IMR-90 (cell line): ENCODE results near the gene FUT6. TPM values are rescaled to one million over a fixed set of nuclear protein-coding genes. Genes with fewer than 3 reads are reported as not detected.
A peak's percentile ranks its signal among the peaks of the same experiment; 100 is the strongest.

Experiments used
- ATAC-seq: fragments of 200-7000 bp; cut with Tn5 transposase; 2 replicates; pipeline ENCODE4 v1.9.1; 2020; ENCODE audit warnings: low read depth, mild to moderate bottlenecking, moderate library complexity
- BruUV-seq: library from RNA; stranded (reverse); fragments of 400-500 nt; replicated peaks from 2 replicates; lab custom pipeline; 2021; lab: Mats Ljungman, UMichigan
- CTCF ChIA-PET: fragments of 300-600 bp; formaldehyde crosslinking; extraction: SDS; loops from one replicate; lab custom pipeline; 2021; ENCODE audit warnings: antibody characterized with exemption; lab: Yijun Ruan, JAX
- POLR2A ChIA-PET: fragments of 300-600 bp; sonication (Branson Sonifier 250); formaldehyde crosslinking; loops from one replicate; lab custom pipeline; 2022; ENCODE audit warnings: antibody characterized with exemption; ENCODE audit not compliant: unreplicated experiment; lab: Charles Lee
- DNase-seq: peaks from one replicate; pipeline ENCODE4 v3.0.0; 2013
- H2AFZ ChIP-seq: replicated peaks from 2 replicates; pipeline ENCODE3; 2013; ENCODE audit warnings: low read length, mild to moderate bottlenecking; ENCODE audit not compliant: poor library complexity
- H2AK5ac ChIP-seq: 2 replicates; pipeline ENCODE4 v1.6.1; 2013; ENCODE audit warnings: low read depth, low read length, inconsistent platforms
- H2AK9ac ChIP-seq: replicated peaks from 2 replicates; pipeline ENCODE3; 2013; ENCODE audit warnings: mild to moderate bottlenecking, low read depth, low read length, moderate library complexity; ENCODE audit not compliant: poor library complexity
- H2BK120ac ChIP-seq: 2 replicates; pipeline ENCODE4 v1.6.1; 2013; ENCODE audit warnings: low read depth, low read length, inconsistent platforms
- H2BK15ac ChIP-seq: 3 replicates; pipeline ENCODE4 v1.6.1; 2013; ENCODE audit warnings: low read depth, low read length, inconsistent platforms
- H2BK20ac ChIP-seq: 2 replicates; pipeline ENCODE4 v1.6.1; 2013; ENCODE audit warnings: low read depth, mild to moderate bottlenecking, inconsistent platforms, low read length, moderate library complexity
- H2BK5ac ChIP-seq: 2 replicates; pipeline ENCODE4 v1.6.1; 2013; ENCODE audit warnings: mild to moderate bottlenecking, low read depth, low read length, inconsistent platforms; ENCODE audit not compliant: poor library complexity, severe bottlenecking
- H3K14ac ChIP-seq: replicated peaks from 2 replicates; pipeline ENCODE4 v1.6.1; 2013; ENCODE audit warnings: low read depth, low read length, inconsistent platforms
- H3K18ac ChIP-seq: 2 replicates; pipeline ENCODE4 v1.6.1; 2013; ENCODE audit warnings: low read depth, low read length, control low read depth
- H3K23ac ChIP-seq: 2 replicates; pipeline ENCODE4 v1.6.1; 2013; ENCODE audit warnings: low read depth, low read length, inconsistent platforms
- H3K27ac ChIP-seq: 2 replicates; pipeline ENCODE4 v1.5.1; 2013; ENCODE audit warnings: mild to moderate bottlenecking, control low read depth, low read length; ENCODE audit not compliant: insufficient read depth
- H3K27me3 ChIP-seq: 2 replicates; pipeline ENCODE4 v1.6.1; 2013; ENCODE audit warnings: low read length; ENCODE audit not compliant: control insufficient read depth, insufficient read depth
- H3K36me3 ChIP-seq: 2 replicates; pipeline ENCODE4 v1.6.1; 2013; ENCODE audit warnings: low read length, mixed read lengths; ENCODE audit not compliant: control insufficient read depth, insufficient read depth
- H3K4ac ChIP-seq: 2 replicates; pipeline ENCODE4 v1.6.1; 2013; ENCODE audit warnings: low read depth, low read length, inconsistent platforms
- H3K4me1 ChIP-seq: 2 replicates; pipeline ENCODE4 v1.6.1; 2013; ENCODE audit warnings: low read length, mixed read lengths; ENCODE audit not compliant: control insufficient read depth, insufficient read depth
- H3K4me2 ChIP-seq: 2 replicates; pipeline ENCODE4 v1.6.1; 2013; ENCODE audit warnings: low read depth, mild to moderate bottlenecking, control low read depth, low read length, moderate library complexity
- H3K4me3 ChIP-seq: 2 replicates; pipeline ENCODE4 v1.5.1; 2013; ENCODE audit warnings: low read depth, mild to moderate bottlenecking, control low read depth, low read length, moderate library complexity; ENCODE audit not compliant: insufficient read depth
- H3K56ac ChIP-seq: 2 replicates; pipeline ENCODE4 v1.6.1; 2013; ENCODE audit warnings: low read length, inconsistent platforms; ENCODE audit not compliant: insufficient read depth; ENCODE audit errors: extremely low read depth
- H3K79me1 ChIP-seq, 2 experiments: 2 replicates each; pipeline ENCODE4 v1.6.1; 2013; ENCODE audit warnings: low read length in 2 of 2, inconsistent platforms in 1 of 2, low read depth in 1 of 2
- H3K9ac ChIP-seq: 2 replicates; pipeline ENCODE4 v1.6.1; 2013; ENCODE audit warnings: low read depth, low read length, control low read depth
- H3K9me1 ChIP-seq: 2 replicates; pipeline ENCODE4 v1.6.1; 2013; ENCODE audit warnings: low read length, inconsistent platforms; ENCODE audit not compliant: insufficient read depth
- H3K9me3 ChIP-seq: 2 replicates; pipeline ENCODE4 v1.6.1; 2013; ENCODE audit warnings: low read length; ENCODE audit not compliant: control insufficient read depth, insufficient read depth
- H4K20me1 ChIP-seq: 2 replicates; pipeline ENCODE4 v1.6.1; 2013; ENCODE audit warnings: low read length, inconsistent platforms; ENCODE audit not compliant: insufficient read depth
- H4K5ac ChIP-seq: 2 replicates; pipeline ENCODE4 v1.6.1; 2013; ENCODE audit warnings: mild to moderate bottlenecking, low read depth, low read length, control low read depth
- H4K8ac ChIP-seq, 2 experiments: 2 replicates each; pipeline ENCODE4 v1.6.1; 2013; ENCODE audit warnings: low read depth in 2 of 2, low read length in 2 of 2, control low read depth in 1 of 2, inconsistent platforms in 1 of 2
- H4K91ac ChIP-seq: 2 replicates; pipeline ENCODE4 v1.6.1; 2013; ENCODE audit warnings: low read depth, low read length, inconsistent platforms; ENCODE audit not compliant: insufficient read depth
- POLR2A ChIP-seq: IDR thresholded peaks from 2 replicates; pipeline ENCODE4 v1.6.1; 2012; ENCODE audit warnings: mild to moderate bottlenecking, low read depth, low read length
- WGBS, 2 experiments: methylation state at CpG; one replicate each; pipeline versions ENCODE4 v1.1.5 to v1.1.7; 2013; ENCODE audit warnings: missing lambda C conversion rate in 2 of 2; ENCODE audit not compliant: insufficient read length in 1 of 2; ENCODE audit errors: extremely low coverage in 2 of 2; 5-methylcytosine and 5-hydroxymethylcytosine counted together
- dilution Hi-C: fragments of 300-500 bp; cut with HindIII; formaldehyde crosslinking; loops from one replicate; pipeline ENCODE4 v1.14.3; 2018; ENCODE audit warnings: low sequenced_read_pairs; ENCODE audit not compliant: unreplicated experiment
- in situ Hi-C: fragments of 300-500 bp; cut with MboI; formaldehyde crosslinking; loops from 3 replicates; pipeline ENCODE4 v1.14.3; 2019; ENCODE audit warnings: low sequenced_read_pairs, inconsistent platforms, mixed read lengths
- intact Hi-C: fragments of 100-400 bp; cut with micrococcal nuclease; formaldehyde crosslinking; loops from 2 replicates; pipeline ENCODE4 v1.10.0; 2022
- polyA plus RNA-seq, 3 experiments: library from polyadenylated mRNA; depleted of rRNA; stranded (reverse); fragments of >200 nt; gene quantifications; 2 replicates each; pipeline ENCODE4 v1.2.3, GENCODE V29; 2012; ENCODE audit warnings: low replicate concordance in 1 of 3
- total RNA-seq: library from RNA; depleted of rRNA; stranded (reverse); fragments of >200 nt; gene quantifications from 2 replicates; pipeline ENCODE4 v1.2.3, GENCODE V29; 2012

Gene FUT6
- total and polyA plus RNA-seq, 2 of the 4 experiments (the other 2 are of a cell fraction) = not detected

GRCh38 chr19:5844456-5845433 is 5.2 kb upstream of the FUT6 start:
- CTCF ChIA-PET = no interaction called here
- H3K36me3 ChIP-seq = no peaks in the 10 kb centered on the region

More at GRCh38 chr19:5844456-5845433, 5.2 kb upstream of the FUT6 start:
- H3K79me1 ChIP-seq = no peaks in the 10 kb centered on the region
- H2BK20ac ChIP-seq = no peak overlapping the region
- ATAC-seq = no peak
- no peaks in the 10 kb centered on the region for H3K4me1 ChIP-seq
- in situ Hi-C loops = no loop called here
- no peaks in the 10 kb centered on the region for H3K9me1 ChIP-seq
- no peak for DNase-seq
- WGBS, 2 experiments = 67% methylated on average over 12 of the region's 24 CpGs; no CpG with 5 or more reads in 1 of the 2 experiments
- no peak overlapping the region for H2BK120ac ChIP-seq
- H2BK15ac ChIP-seq = no peak overlapping the region
- H4K20me1 ChIP-seq = no peaks in the 10 kb centered on the region; the same call in 1 of the 2 replicates
- no peak overlapping the region for H3K23ac ChIP-seq
- no peak overlapping the region for H3K14ac ChIP-seq
- no peak overlapping the region for H3K56ac ChIP-seq
- peaks cover 13% of the 10 kb centered on the region; the same call in 1 of the 2 replicates for H3K27me3 ChIP-seq
- no peak overlapping the region for H3K9ac ChIP-seq
- no peak for TF ChIP-seq POLR2A
- no peak overlapping the region for H3K27ac ChIP-seq
- POLR2A ChIA-PET = no interaction called here
- no peak overlapping the region for H4K8ac ChIP-seq
- no peaks in the 10 kb centered on the region for H3K9me3 ChIP-seq
- no peak overlapping the region for H3K4me3 ChIP-seq
- H3K4ac ChIP-seq = no peak overlapping the region
- dilution Hi-C loops = no loop called here
- H2BK5ac ChIP-seq = no peak overlapping the region
- no peak overlapping the region for H3K4me2 ChIP-seq
- intact Hi-C loops = no loop called here
- no peak overlapping the region for H4K5ac ChIP-seq
- no peak overlapping the region for H4K91ac ChIP-seq
- H2AK5ac ChIP-seq = no peak overlapping the region
- H2AK9ac ChIP-seq = no peak overlapping the region
- H2AFZ ChIP-seq = peak overlapping the region; percentile 32
- BruUV-seq = no TSS peak
- no peak overlapping the region for H3K18ac ChIP-seq
